HG03442 (cell line): ENCODE measurements around the gene MAP7D1.
A peak's percentile ranks its signal among the peaks of the same experiment; 100 is the strongest.

Experiments
- ATAC-seq: cut with Tn5 transposase; IDR thresholded peaks from one replicate; pipeline ENCODE4 v1.9.1; 2021; ENCODE audit warnings: mild to moderate bottlenecking, moderate library complexity; ENCODE audit not compliant: unreplicated experiment

Gene MAP7D1

GRCh38 chr1:36126797-36127500 is 29.0 kb upstream of the MAP7D1 start:
- ATAC-seq = no peak

- no peak for ATAC-seq
These were observed 27.6 kb upstream of the MAP7D1 start for GRCh38 chr1:36128126-36128904.

GRCh38 chr1:36128905-36129206 is 27.1 kb upstream of the MAP7D1 start:
- no peak for ATAC-seq

GRCh38 chr1:36132029-36132428 is 23.9 kb upstream of the MAP7D1 start:
- ATAC-seq = no peak

- ATAC-seq = no peak
These were observed 22.5 kb upstream of the MAP7D1 start for GRCh38 chr1:36133484-36133883.

GRCh38 chr1:36134031-36134430 is 21.9 kb upstream of the MAP7D1 start:
- ATAC-seq = no peak

- ATAC-seq = no peak
These were observed 21.2 kb upstream of the MAP7D1 start for GRCh38 chr1:36134505-36135329.

- no peak for ATAC-seq
These were observed 20.7 kb upstream of the MAP7D1 start for GRCh38 chr1:36135330-36135667.

- no peak for ATAC-seq
These were observed 20.2 kb upstream of the MAP7D1 start for GRCh38 chr1:36135796-36136195.

- ATAC-seq = no peak
These were observed 19.4 kb upstream of the MAP7D1 start for GRCh38 chr1:36136535-36136934.

GRCh38 chr1:36137226-36137625 is 18.7 kb upstream of the MAP7D1 start:
- ATAC-seq = no peak

GRCh38 chr1:36137776-36138175 is 18.2 kb upstream of the MAP7D1 start:
- ATAC-seq = no peak

- ATAC-seq = no peak
These were observed 16.4 kb upstream of the MAP7D1 start for GRCh38 chr1:36139521-36139920.

- no peak for ATAC-seq
These were observed 13.8 kb upstream of the MAP7D1 start for GRCh38 chr1:36142121-36142520.

GRCh38 chr1:36143424-36143823 is 12.5 kb upstream of the MAP7D1 start:
- ATAC-seq = no peak

- no peak for ATAC-seq
These were observed 11.5 kb upstream of the MAP7D1 start for GRCh38 chr1:36144413-36144812.

- ATAC-seq = no peak
These were observed 7.1 kb upstream of the MAP7D1 start for GRCh38 chr1:36148821-36149236.

- ATAC-seq = peak; percentile 89
These were observed 6.6 kb upstream of the MAP7D1 start, which contains the start of gene TRAPPC3 for GRCh38 chr1:36149237-36149972. TSS of gene TRAPPC3 (minus strand) at chr1:36149486. CDS start at chr1:36149378, 108 bp downstream.

GRCh38 chr1:36149973-36150295 is 6.0 kb upstream of the MAP7D1 start:
- ATAC-seq = no peak

- no peak for ATAC-seq
These were observed 5.4 kb upstream of the MAP7D1 start for GRCh38 chr1:36150296-36151133.
